A549 (cell line): Measurements from ENCODE around the gene RAB3C. TPM values are rescaled to one million over a fixed set of nuclear protein-coding genes. Genes with fewer than 3 reads are reported as not detected.

Source experiments
- ATAC-seq, 2 experiments: fragments of 200-7000 bp in 1 of 2; fragments of >200 bp in 1 of 2; cut with Nextera tagmentation in 1 of 2; cut with Tn5 transposase in 1 of 2; 3 replicates each; pipeline versions ENCODE4 v1.8.0 to v1.9.1; 2018 to 2020; ENCODE audit warnings: mild to moderate bottlenecking in 1 of 2, moderate library complexity in 1 of 2
- CTCF ChIA-PET: fragments of 300-600 bp; sonication (Branson Sonifier 250); formaldehyde crosslinking; extraction: SDS; loops from one replicate; lab custom pipeline; 2021; ENCODE audit warnings: antibody characterized with exemption, inconsistent platforms; lab: Yijun Ruan, JAX
- POLR2A ChIA-PET: fragments of 350-600 bp; formaldehyde crosslinking; extraction: SDS; loops from one replicate; lab custom pipeline; 2021; ENCODE audit warnings: antibody characterized with exemption, inconsistent platforms; lab: Yijun Ruan, JAX
- DNase-seq, 2 experiments: peaks; one replicate each; pipeline versions ENCODE4 v3.0.0 to v3.0.0-alpha.2; 2011 to 2016; ENCODE audit warnings: low read depth in 1 of 2, low spot score in 1 of 2
- FAIRE-seq: peaks from 2 replicates; lab custom pipeline; 2011; peaks lifted over from hg19 to GRCh38; lab: Jason Lieb, UNC
- H3K27ac ChIP-seq, 2 experiments: fragments of >200 bp; sonication (Bioruptor Twin); formaldehyde crosslinking; 3 replicates each; pipeline ENCODE4 v1.5.1; 2016 to 2017
- H3K4me1 ChIP-seq: fragments of >200 bp; sonication (Bioruptor Twin); formaldehyde crosslinking; 3 replicates; pipeline ENCODE4 v1.6.1; 2016
- H3K4me2 ChIP-seq: fragments of >200 bp; sonication (Bioruptor Twin); formaldehyde crosslinking; 3 replicates; pipeline ENCODE4 v1.6.1; 2016
- H3K4me3 ChIP-seq: fragments of >200 bp; sonication (Bioruptor Twin); formaldehyde crosslinking; 3 replicates; pipeline ENCODE4 v1.5.1; 2016
- H3K9me3 ChIP-seq: fragments of >200 bp; sonication (Bioruptor Twin); formaldehyde crosslinking; 3 replicates; pipeline ENCODE4 v1.6.1; 2016
- ATOH8 ChIP-seq: fragments of 250-450 bp; sonication (Bioruptor Pico); IDR thresholded peaks from 2 replicates; pipeline ENCODE4 v1.5.0; 2020; ENCODE audit warnings: low read depth, mild to moderate bottlenecking, moderate library complexity
- BCL3 ChIP-seq: fragments of >200 bp; sonication (Bioruptor Twin); formaldehyde crosslinking; IDR thresholded peaks from 3 replicates; pipeline ENCODE4 v1.6.1; 2016
- CBX8 ChIP-seq: fragments of 200-600 bp; sonication (generic); IDR thresholded peaks from 2 replicates; pipeline ENCODE4 v1.6.1; 2016
- CTCF ChIP-seq: fragments of >200 bp; sonication (Bioruptor Twin); formaldehyde crosslinking; IDR thresholded peaks from 3 replicates; pipeline ENCODE4 v1.5.1; 2016
- EHF ChIP-seq: fragments of 250-450 bp; sonication (Bioruptor Pico); IDR thresholded peaks from 2 replicates; pipeline ENCODE4 v1.5.0; 2020; ENCODE audit warnings: mild to moderate bottlenecking
- EP300 ChIP-seq, 2 experiments: fragments of >200 bp; sonication (Bioruptor Twin); formaldehyde crosslinking; IDR thresholded peaks; 2 replicates in 1 of 2; 3 replicates in 1 of 2; pipeline ENCODE4 v1.6.1; 2016 to 2017
- FOSL2 ChIP-seq, 2 experiments: fragments of 450-650 bp in 1 of 2; fragments of >200 bp in 1 of 2; sonication (Bioruptor Twin) in 1 of 2; formaldehyde crosslinking; IDR thresholded peaks; 2 replicates each; pipeline versions ENCODE4 v1.5.0 to v1.6.1; 2016 to 2020; ENCODE audit warnings: mild to moderate bottlenecking in 1 of 2, moderate library complexity in 1 of 2
- GATA3 ChIP-seq: IDR thresholded peaks from 2 replicates; pipeline ENCODE4 v1.6.1; 2012; ENCODE audit warnings: borderline replicate concordance
- HDAC2 ChIP-seq: fragments of 200-600 bp; sonication (generic); IDR thresholded peaks from 2 replicates; pipeline ENCODE4 v1.6.1; 2016
- HES2 ChIP-seq: fragments of >200 bp; sonication (Bioruptor Twin); formaldehyde crosslinking; IDR thresholded peaks from 2 replicates; pipeline ENCODE4 v1.6.1; 2016
- HEYL ChIP-seq: fragments of 250-450 bp; sonication (Bioruptor Pico); IDR thresholded peaks from 2 replicates; pipeline ENCODE4 v1.8.0; 2021; ENCODE audit warnings: mild to moderate bottlenecking, moderate library complexity
- HOXA7 ChIP-seq: fragments of 250-450 bp; sonication (Bioruptor Pico); IDR thresholded peaks from 2 replicates; pipeline ENCODE4 v1.5.0; 2020; ENCODE audit warnings: mild to moderate bottlenecking, moderate library complexity
- HOXB13 ChIP-seq: fragments of 250-450 bp; sonication (Bioruptor Pico); IDR thresholded peaks from 2 replicates; pipeline ENCODE4 v1.5.0; 2020; ENCODE audit warnings: low read depth, mild to moderate bottlenecking, moderate library complexity
- KDM1A ChIP-seq: fragments of 200-600 bp; sonication (generic); IDR thresholded peaks from 2 replicates; pipeline ENCODE4 v1.6.1; 2016; ENCODE audit warnings: low read depth, mild to moderate bottlenecking
- MAFK ChIP-seq: fragments of 450-650 bp; IDR thresholded peaks from 2 replicates; pipeline ENCODE4 v1.6.1; 2014; ENCODE audit not compliant: partially characterized antibody
- MAZ ChIP-seq: fragments of 150-350 bp; IDR thresholded peaks from 2 replicates; pipeline ENCODE4 v1.6.1; 2014; ENCODE audit warnings: antibody characterized with exemption, low read depth, low read length, borderline replicate concordance
- MYC ChIP-seq: IDR thresholded peaks from 2 replicates; pipeline ENCODE4 v1.6.1; 2012; ENCODE audit warnings: mild to moderate bottlenecking, inconsistent platforms, low read length, improper control_type of control experiment, borderline replicate concordance
- NFE2L2 ChIP-seq: fragments of 150-350 bp; conservative IDR thresholded peaks from 2 replicates; pipeline ENCODE4 v1.6.1; 2014; ENCODE audit warnings: low read length
- NPAS2 ChIP-seq: fragments of 250-450 bp; sonication (Bioruptor Pico); IDR thresholded peaks from 2 replicates; pipeline ENCODE4 v1.8.0; 2022; ENCODE audit warnings: mild to moderate bottlenecking, moderate library complexity, borderline replicate concordance
- NR3C1 ChIP-seq: fragments of >200 bp; sonication (Bioruptor Twin); formaldehyde crosslinking; IDR thresholded peaks from 3 replicates; pipeline ENCODE4 v1.6.1; 2017
- RAD21 ChIP-seq, 2 experiments: fragments of >200 bp in 1 of 2; sonication (Bioruptor Twin) in 1 of 2; formaldehyde crosslinking in 1 of 2; IDR thresholded peaks in 1 of 2; conservative IDR thresholded peaks in 1 of 2; 2 replicates in 1 of 2; 3 replicates in 1 of 2; pipeline ENCODE4 v1.6.1; 2012 to 2018; ENCODE audit warnings: inconsistent platforms in 1 of 2
- RARB ChIP-seq: fragments of 250-450 bp; sonication (Bioruptor Pico); IDR thresholded peaks from 2 replicates; pipeline ENCODE4 v1.8.0; 2021; ENCODE audit warnings: mild to moderate bottlenecking, moderate library complexity
- RCOR1 ChIP-seq: fragments of 150-350 bp; IDR thresholded peaks from 2 replicates; pipeline ENCODE4 v1.6.1; 2014; ENCODE audit warnings: antibody characterized with exemption, low read length, low read depth
- REST ChIP-seq: fragments of 200-600 bp; sonication (generic); IDR thresholded peaks from 2 replicates; pipeline ENCODE4 v1.6.1; 2016; ENCODE audit warnings: antibody characterized with exemption, mild to moderate bottlenecking, moderate library complexity
- RFX5 ChIP-seq: fragments of 450-650 bp; IDR thresholded peaks from 2 replicates; pipeline ENCODE4 v1.7.1; 2014; ENCODE audit warnings: antibody characterized with exemption, mild to moderate bottlenecking, moderate library complexity
- ZNF302 ChIP-seq: fragments of 250-450 bp; sonication (Bioruptor Pico); IDR thresholded peaks from 2 replicates; pipeline ENCODE4 v1.9.0; 2021; ENCODE audit warnings: inconsistent platforms, mild to moderate bottlenecking, moderate library complexity
- ZSCAN20 ChIP-seq: fragments of 250-450 bp; sonication (Bioruptor Pico); IDR thresholded peaks from 2 replicates; pipeline ENCODE4 v1.8.0; 2022; ENCODE audit warnings: mild to moderate bottlenecking, moderate library complexity
- WGBS: methylation state at CpG from one replicate; pipeline ENCODE4 v1.1.6; 2017; ENCODE audit errors: missing lambda C conversion rate; 5-methylcytosine and 5-hydroxymethylcytosine counted together
- polyA plus RNA-seq, 4 experiments: library from polyadenylated mRNA; depleted of rRNA in 3 of 4; stranded (reverse); fragments of >200 nt; fragmentation: RNase III in 1 of 4; extraction: RNeasy Plus Mini Kit Qiagen cat#74134 plus additional on column Dnase treatment in 1 of 4; gene quantifications; 2 replicates in 3 of 4; 3 replicates in 1 of 4; pipeline ENCODE4 v1.2.3, GENCODE V29; 2011 to 2017

The RAB3C gene
- polyA plus RNA-seq, 2 of the 4 experiments (the other 2 are of a cell fraction): not detected

- Histone ChIP-seq H3K27ac (no peak overlapping the region), H3K4me3 (no peak overlapping the region), H3K9me3 (no peaks in the 10 kb centered on the region)
- POLR2A ChIA-PET: no interaction called here
- no peak for FAIRE-seq
- no peak for DNase-seq
- TF ChIP-seq NR3C1 (no peak), EHF (CRISPR knock-in tag) (no peak)
- TF ChIP-seq, all 56 proteins: peak for 0
- H3K4me2 ChIP-seq: no peak overlapping the region
- no peak for ATAC-seq
- no peaks in the 10 kb centered on the region for H3K4me1 ChIP-seq
- CTCF ChIA-PET: interaction anchor here (0.6 kb wide), 1 partner anchor 19 kb away, joined by 3 read pairs; no protein-coding TSS in a partner anchor
- WGBS: 26% methylated on average over 4 of the region's 4 CpGs
These were observed 211.2 kb downstream of the RAB3C start for GRCh38 chr5:58793888-58794657.

GRCh38 chr5:58794875-58795274, 212.0 kb downstream of the RAB3C start:
- TF ChIP-seq KDM1A: no peak
- TF ChIP-seq MAZ: no peak
- no peak for TF ChIP-seq CBX8
- no peak for TF ChIP-seq ATOH8 (CRISPR knock-in tag)
- no peak for TF ChIP-seq RAD21 (conservative IDR thresholded peaks at IDR 0.05 in 1 of 2, IDR thresholded peaks at IDR 0.05 in 1 of 2)
- TF ChIP-seq RARB: no peak
- no peak for TF ChIP-seq MAFK
- TF ChIP-seq FOSL2 (IDR thresholded peaks at IDR 0.05): no peak
- no peak for TF ChIP-seq FOSL2 (CRISPR knock-in tag; IDR thresholded peaks at IDR 0.05)
- TF ChIP-seq HDAC2: no peak
- TF ChIP-seq BCL3: no peak
- no peak for TF ChIP-seq ZSCAN20 (CRISPR knock-in tag)
- TF ChIP-seq HEYL (CRISPR knock-in tag): no peak
- no peak for TF ChIP-seq MYC
- no peak for TF ChIP-seq NFE2L2
- no peak for TF ChIP-seq HOXA7 (CRISPR knock-in tag)
- TF ChIP-seq REST: no peak
- CTCF ChIA-PET: no interaction called here
- Histone ChIP-seq H3K4me2 (no peak overlapping the region), H3K4me3 (no peak overlapping the region), H3K9me3 (no peaks in the 10 kb centered on the region), H3K27ac (no peak overlapping the region), H3K4me1 (no peaks in the 10 kb centered on the region)
- 46% methylated on average over 4 of the region's 4 CpGs for WGBS
- POLR2A ChIA-PET: no interaction called here
- DNase-seq: no peak
- FAIRE-seq: no peak
- ATAC-seq: no peak

GRCh38 chr5:58795327-58795726, 212.5 kb downstream of the RAB3C start:
- POLR2A ChIA-PET: no interaction called here
- ATAC-seq: no peak
- no peak overlapping the region for H3K4me2 ChIP-seq
- no peak for FAIRE-seq
- H3K4me3 ChIP-seq: no peak overlapping the region
- no peak for DNase-seq
- CTCF ChIA-PET: no interaction called here
- no peaks in the 10 kb centered on the region for H3K9me3 ChIP-seq
- H3K4me1 ChIP-seq: no peaks in the 10 kb centered on the region
- H3K27ac ChIP-seq: no peak overlapping the region
- TF ChIP-seq ZNF302 (CRISPR knock-in tag) (no peak), HES2 (no peak), EP300 (IDR thresholded peaks at IDR 0.05) (no peak), RCOR1 (no peak), KDM1A (no peak), RFX5 (no peak), GATA3 (no peak), HOXB13 (no peak), NR3C1 (no peak), EHF (CRISPR knock-in tag) (no peak), NPAS2 (CRISPR knock-in tag) (no peak), CTCF (no peak), HOXA7 (CRISPR knock-in tag) (no peak)
